ENCODE data around the gene STEAP1. TPM values are rescaled to one million over a fixed set of nuclear protein-coding genes. Genes with fewer than 3 reads are reported as not detected.

The STEAP1 gene
- total and polyA plus RNA-seq, 9 donors: 4.8 to 15.5 (median 10.5) TPM

DNA sequence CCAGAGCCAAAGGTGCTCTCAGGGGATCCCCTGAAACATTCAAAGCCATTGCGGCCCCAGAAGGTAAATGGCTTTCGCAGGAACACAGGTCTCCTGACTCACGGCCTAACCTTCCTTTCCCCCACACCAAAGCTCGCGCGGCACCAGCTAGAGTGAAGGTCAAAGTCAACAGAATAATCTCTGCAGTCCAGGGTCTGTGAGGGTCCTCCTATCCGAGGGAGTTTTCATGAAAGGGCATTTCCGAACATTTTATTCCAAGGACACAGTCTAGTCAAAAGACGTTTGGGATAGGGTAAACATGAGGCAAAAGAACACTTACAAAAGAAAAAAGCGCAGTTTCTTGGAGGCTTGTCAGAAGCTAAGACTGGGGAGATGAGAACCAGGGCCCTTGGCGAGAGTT lies 56.7 kb downstream of the STEAP1 start:
- TF ChIP-seq POLR2A (IDR thresholded peaks at IDR 0.05) (no peak), EP300 (IDR thresholded peaks at IDR 0.05) (no peak), CTCF (IDR thresholded peaks at IDR 0.05) (no peak)
- Histone ChIP-seq H3K27ac (peak overlapping the region; percentile 87 to 93), H3K36me3 (no peaks in the 10 kb centered on the region), H3K9me3 (no peaks in the 10 kb centered on the region), H3K27me3 (no peaks in the 10 kb centered on the region), H3K4me3 (peak overlapping the region; percentile 68), H3K4me1 (ENCODE audit: insufficient read depth) (peaks cover 5% of the 10 kb centered on the region)
- 4 to 16% (median 11%) methylated on average over 11 of the region's 11 CpGs for WGBS, 3 donors
- intact Hi-C loops (cut with DNase I): loop anchor here in 1 of 4 donors (10.0 kb wide), 1 partner anchor 56 kb away; the partner anchor contains the start of gene STEAP1
- DNase-seq: peak; percentile 44 to 58 (median 51)

- Histone ChIP-seq H3K9me3 (no peaks in the 10 kb centered on the region), H3K27ac (peak within 1 kb of the TSS; percentile 87 to 93), H3K4me1 (ENCODE audit: insufficient read depth) (peaks cover 5% of the 10 kb centered on the region), H3K27me3 (no peaks in the 10 kb centered on the region), H3K4me3 (peak within 1 kb of the TSS; percentile 68), H3K36me3 (no peaks in the 10 kb centered on the region)
- TF ChIP-seq CTCF (IDR thresholded peaks at IDR 0.05) (peak; percentile 44 to 93 (median 72)), EP300 (IDR thresholded peaks at IDR 0.05) (no peak), POLR2A (IDR thresholded peaks at IDR 0.05) (peak; percentile 89)
- WGBS, 3 donors: 1% methylated on average over 48 to 73 of the region's 73 CpGs
- intact Hi-C loops (cut with DNase I): loop anchor here in 1 of 4 donors (10.0 kb wide), 1 partner anchor 57 kb away; the partner anchor contains the start of gene STEAP1
- DNase-seq: peak; percentile 93 to 96 (median 95)
Observed at GRCh38 chr7:90211391-90212148, 57.3 kb downstream of the STEAP1 start, which contains the start of gene STEAP2. TSS of gene STEAP2 (plus strand) at chr7:90211740. CDS start at chr7:90225083, 13,343 bp downstream.

GRCh38 chr7:90212149-90212495 lies 57.9 kb downstream of the STEAP1 start:
- TF ChIP-seq EP300 (IDR thresholded peaks at IDR 0.05) (no peak), CTCF (IDR thresholded peaks at IDR 0.05) (no peak), POLR2A (IDR thresholded peaks at IDR 0.05) (no peak)
- intact Hi-C loops (cut with DNase I): loop anchor here in 1 of 4 donors (10.0 kb wide), 1 partner anchor 57 kb away; the partner anchor contains the start of gene STEAP1
- H3K36me3 ChIP-seq: no peaks in the 10 kb centered on the region
- H3K9me3 ChIP-seq: no peaks in the 10 kb centered on the region
- H3K27ac ChIP-seq: peak overlapping the region; percentile 87 to 93
- peaks cover 5% of the 10 kb centered on the region for H3K4me1 ChIP-seq (ENCODE audit: insufficient read depth)
- DNase-seq: no peak
- 4 to 7% (median 5%) methylated on average over 6 of the region's 6 CpGs for WGBS, 3 donors
- peak overlapping the region; percentile 68 for H3K4me3 ChIP-seq
- H3K27me3 ChIP-seq: no peaks in the 10 kb centered on the region

DNA sequence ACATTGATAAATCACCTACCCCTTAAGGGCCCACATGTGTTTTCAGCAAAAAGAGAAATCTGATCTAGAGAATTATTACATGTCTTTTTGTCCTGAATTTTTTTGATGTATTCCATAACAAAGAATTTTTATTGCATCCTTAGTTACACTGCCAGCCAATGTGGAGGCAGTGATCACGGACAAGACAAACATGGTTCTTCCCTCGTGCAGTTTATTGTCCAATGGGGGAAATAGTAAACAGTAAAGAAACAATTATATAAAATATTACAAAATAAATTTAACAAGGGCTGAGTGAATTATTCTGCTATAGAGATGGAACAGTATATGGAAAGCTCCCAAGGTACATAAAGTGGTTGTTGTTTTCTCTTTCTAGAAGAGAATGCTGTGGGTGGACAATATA lies 59.3 kb downstream of the STEAP1 start:
- Histone ChIP-seq H3K4me1 (ENCODE audit: insufficient read depth) (peaks cover 5% of the 10 kb centered on the region), H3K36me3 (no peaks in the 10 kb centered on the region), H3K27me3 (no peaks in the 10 kb centered on the region), H3K4me3 (no peak overlapping the region), H3K27ac (no peak overlapping the region), H3K9me3 (no peaks in the 10 kb centered on the region)
- intact Hi-C loops (cut with DNase I): loop anchor here in 1 of 4 donors (10.0 kb wide), 1 partner anchor 59 kb away; the partner anchor contains the start of gene STEAP1
- WGBS, 3 donors: 43 to 57% (median 55%) methylated on average over 2 of the region's 2 CpGs
- no peak for DNase-seq
- TF ChIP-seq EP300 (IDR thresholded peaks at IDR 0.05) (no peak), CTCF (IDR thresholded peaks at IDR 0.05) (no peak), POLR2A (IDR thresholded peaks at IDR 0.05) (no peak)

Other genes starting within 250 kb of the STEAP1 start
- gene STEAP2, start 57.3 kb downstream of the STEAP1 start, total RNA-seq: 10 to 100 TPM; 21.1 to 47.1 (median 27.6) TPM
- gene STEAP2, start 57.3 kb downstream of the STEAP1 start, polyA plus RNA-seq: 10 to 100 TPM in 1 of 2 donors, 1 to 10 TPM in 1; 10.0 to 15.7 TPM
- 10 to 100 TPM in 5 of 7 donors, 1 to 10 TPM in 2; 7.0 to 37.9 (median 11.2) TPM for gene CFAP69, start 90.7 kb downstream of the STEAP1 start, total RNA-seq
- 1 to 10 TPM; 3.1 to 6.3 TPM for gene CFAP69, start 90.7 kb downstream of the STEAP1 start, polyA plus RNA-seq
- gene FAM237B, start 166.8 kb downstream of the STEAP1 start, total RNA-seq: not detected
- not detected for gene FAM237B, start 166.8 kb downstream of the STEAP1 start, polyA plus RNA-seq
- 10 to 100 TPM; 11.5 to 36.6 (median 25.0) TPM for gene GTPBP10, start 192.2 kb downstream of the STEAP1 start, total RNA-seq
- 10 to 100 TPM in 1 of 2 donors, 1 to 10 TPM in 1; 7.7 to 13.9 TPM for gene GTPBP10, start 192.2 kb downstream of the STEAP1 start, polyA plus RNA-seq
- 10 to 100 TPM; 27.6 to 34.6 (median 29.9) TPM for gene CLDN12, start 249.0 kb downstream of the STEAP1 start, total RNA-seq
- gene CLDN12, start 249.0 kb downstream of the STEAP1 start, polyA plus RNA-seq: 10 to 100 TPM; 17.9 to 27.3 TPM